ENCODE results near the gene POLE2. TPM values are rescaled to one million over a fixed set of nuclear protein-coding genes. Genes with fewer than 3 reads are reported as not detected.

The POLE2 gene
- total and polyA plus RNA-seq, 2 of the 13 experiments (the other 11 are each of a cell fraction or from before 2014, with no cell fraction given): 16.6 to 37.0 TPM

DNA sequence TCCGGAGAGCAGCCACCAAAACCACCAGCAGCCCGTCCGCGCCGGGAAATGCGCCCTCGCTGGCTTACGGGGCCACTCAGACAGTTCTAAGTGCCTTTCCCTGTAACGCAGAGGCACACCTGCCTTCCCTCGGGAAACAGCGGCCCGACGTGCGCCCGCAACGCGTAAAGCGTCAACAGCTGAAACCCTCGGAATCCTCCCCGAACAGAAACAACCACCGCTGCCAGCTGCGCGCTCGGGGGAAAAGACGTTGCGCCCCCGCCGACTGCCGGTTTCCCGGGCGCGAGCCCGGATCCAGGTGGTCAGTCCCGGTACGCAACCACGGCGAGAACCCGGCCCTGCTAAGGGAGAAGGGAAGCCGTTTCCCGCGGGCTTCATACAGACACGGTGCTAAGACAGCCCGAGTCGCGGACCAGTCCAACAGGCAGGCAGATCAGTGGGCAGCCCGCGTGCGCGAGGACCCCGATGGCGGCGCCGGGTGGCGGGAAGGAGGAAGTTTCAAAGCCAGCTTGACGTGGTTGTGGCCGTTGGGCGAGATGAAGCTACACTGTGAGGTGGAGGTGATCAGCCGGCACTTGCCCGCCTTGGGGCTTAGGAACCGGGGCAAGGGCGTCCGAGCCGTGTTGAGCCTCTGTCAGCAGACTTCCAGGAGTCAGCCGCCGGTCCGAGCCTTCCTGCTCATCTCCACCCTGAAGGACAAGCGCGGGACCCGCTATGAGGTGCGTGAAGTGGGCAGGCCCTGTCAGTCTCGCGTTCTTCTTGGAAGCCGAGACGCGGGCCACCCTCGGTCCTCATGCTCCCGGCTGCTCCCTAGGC, 89.3 kb downstream of the POLE2 start, which contains the start of gene LRR1 (continued):
- TF ChIP-seq, protein P1, sequence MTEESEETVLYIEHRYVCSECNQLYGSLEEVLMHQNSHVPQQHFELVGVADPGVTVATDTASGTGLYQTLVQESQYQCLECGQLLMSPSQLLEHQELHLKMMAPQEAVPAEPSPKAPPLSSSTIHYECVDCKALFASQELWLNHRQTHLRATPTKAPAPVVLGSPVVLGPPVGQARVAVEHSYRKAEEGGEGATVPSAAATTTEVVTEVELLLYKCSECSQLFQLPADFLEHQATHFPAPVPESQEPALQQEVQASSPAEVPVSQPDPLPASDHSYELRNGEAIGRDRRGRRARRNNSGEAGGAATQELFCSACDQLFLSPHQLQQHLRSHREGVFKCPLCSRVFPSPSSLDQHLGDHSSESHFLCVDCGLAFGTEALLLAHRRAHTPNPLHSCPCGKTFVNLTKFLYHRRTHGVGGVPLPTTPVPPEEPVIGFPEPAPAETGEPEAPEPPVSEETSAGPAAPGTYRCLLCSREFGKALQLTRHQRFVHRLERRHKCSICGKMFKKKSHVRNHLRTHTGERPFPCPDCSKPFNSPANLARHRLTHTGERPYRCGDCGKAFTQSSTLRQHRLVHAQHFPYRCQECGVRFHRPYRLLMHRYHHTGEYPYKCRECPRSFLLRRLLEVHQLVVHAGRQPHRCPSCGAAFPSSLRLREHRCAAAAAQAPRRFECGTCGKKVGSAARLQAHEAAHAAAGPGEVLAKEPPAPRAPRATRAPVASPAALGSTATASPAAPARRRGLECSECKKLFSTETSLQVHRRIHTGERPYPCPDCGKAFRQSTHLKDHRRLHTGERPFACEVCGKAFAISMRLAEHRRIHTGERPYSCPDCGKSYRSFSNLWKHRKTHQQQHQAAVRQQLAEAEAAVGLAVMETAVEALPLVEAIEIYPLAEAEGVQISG (CRISPR knock-in tag; IDR thresholded peaks at IDR 0.05): peak; percentile 87
- 0 out of 2 replicates have a peak, but pooled peaks have one; percentile 22 for TF ChIP-seq KLF6 (CRISPR knock-in tag; IDR thresholded peaks at IDR 0.05)
- TF ChIP-seq SAFB2 (CRISPR knock-in tag; IDR thresholded peaks at IDR 0.05; ENCODE audit: borderline replicate concordance, low read depth): peak; percentile 81; the same call in 1 of the 2 replicates
- no peak for TF ChIP-seq ATM (IDR thresholded peaks at IDR 0.05; ENCODE audit: borderline replicate concordance)
- TF ChIP-seq HNRNPLL (IDR thresholded peaks at IDR 0.05; ENCODE audit: low read depth, low read length, poor library complexity, severe bottlenecking): peak; percentile 99
- TF ChIP-seq, protein P2, sequence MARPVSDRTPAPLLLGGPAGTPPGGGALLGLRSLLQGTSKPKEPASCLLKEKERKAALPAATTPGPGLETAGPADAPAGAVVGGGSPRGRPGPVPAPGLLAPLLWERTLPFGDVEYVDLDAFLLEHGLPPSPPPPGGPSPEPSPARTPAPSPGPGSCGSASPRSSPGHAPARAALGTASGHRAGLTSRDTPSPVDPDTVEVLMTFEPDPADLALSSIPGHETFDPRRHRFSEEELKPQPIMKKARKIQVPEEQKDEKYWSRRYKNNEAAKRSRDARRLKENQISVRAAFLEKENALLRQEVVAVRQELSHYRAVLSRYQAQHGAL (CRISPR knock-in tag; IDR thresholded peaks at IDR 0.05; ENCODE audit: not compliant biosample characterization): no peak
- TF ChIP-seq TBP (CRISPR knock-in tag; IDR thresholded peaks at IDR 0.05): 0 out of 2 replicates have a peak, but pooled peaks have one; percentile 40
- 0 out of 2 replicates have a peak, but pooled peaks have one; percentile 69 for TF ChIP-seq NFIB (CRISPR knock-in tag; IDR thresholded peaks at IDR 0.05; ENCODE audit: borderline replicate concordance)
- TF ChIP-seq ZSCAN21 (CRISPR knock-in tag; IDR thresholded peaks at IDR 0.05; ENCODE audit: borderline replicate concordance): peak; percentile 90
- no peak for TF ChIP-seq ZNF652 (CRISPR knock-in tag; IDR thresholded peaks at IDR 0.05; ENCODE audit: borderline replicate concordance, low read depth)
- no peak for TF ChIP-seq TAF15 (IDR thresholded peaks at IDR 0.05; ENCODE audit: low read depth, low read length, poor library complexity, severe bottlenecking)
- peak; percentile 31; the same call in 1 of the 2 replicates for TF ChIP-seq ZNF572 (CRISPR knock-in tag; IDR thresholded peaks at IDR 0.05)
- no peak; the same call in 1 of the 2 replicates for TF ChIP-seq HES4 (CRISPR knock-in tag; IDR thresholded peaks at IDR 0.05; ENCODE audit: borderline replicate concordance)
- TF ChIP-seq IRX3 (CRISPR knock-in tag; IDR thresholded peaks at IDR 0.05; ENCODE audit: borderline replicate concordance, low read depth): 0 out of 2 replicates have a peak, but pooled peaks have one; percentile 15
- TF ChIP-seq KDM3A (CRISPR knock-in tag; IDR thresholded peaks at IDR 0.05; ENCODE audit: low read depth): peak; percentile 91; the same call in 1 of the 2 replicates
- TF ChIP-seq, protein P3, sequence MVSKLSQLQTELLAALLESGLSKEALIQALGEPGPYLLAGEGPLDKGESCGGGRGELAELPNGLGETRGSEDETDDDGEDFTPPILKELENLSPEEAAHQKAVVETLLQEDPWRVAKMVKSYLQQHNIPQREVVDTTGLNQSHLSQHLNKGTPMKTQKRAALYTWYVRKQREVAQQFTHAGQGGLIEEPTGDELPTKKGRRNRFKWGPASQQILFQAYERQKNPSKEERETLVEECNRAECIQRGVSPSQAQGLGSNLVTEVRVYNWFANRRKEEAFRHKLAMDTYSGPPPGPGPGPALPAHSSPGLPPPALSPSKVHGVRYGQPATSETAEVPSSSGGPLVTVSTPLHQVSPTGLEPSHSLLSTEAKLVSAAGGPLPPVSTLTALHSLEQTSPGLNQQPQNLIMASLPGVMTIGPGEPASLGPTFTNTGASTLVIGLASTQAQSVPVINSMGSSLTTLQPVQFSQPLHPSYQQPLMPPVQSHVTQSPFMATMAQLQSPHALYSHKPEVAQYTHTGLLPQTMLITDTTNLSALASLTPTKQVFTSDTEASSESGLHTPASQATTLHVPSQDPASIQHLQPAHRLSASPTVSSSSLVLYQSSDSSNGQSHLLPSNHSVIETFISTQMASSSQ (IDR thresholded peaks at IDR 0.05; ENCODE audit: low read depth): no peak
- TF ChIP-seq, protein P3 (CRISPR knock-in tag; IDR thresholded peaks at IDR 0.05; ENCODE audit: borderline replicate concordance): peak; percentile 51; the same call in 1 of the 2 replicates
- peak; percentile 83 for TF ChIP-seq HOXA3 (CRISPR knock-in tag; IDR thresholded peaks at IDR 0.05)
- TF ChIP-seq ZNF781 (CRISPR knock-in tag; IDR thresholded peaks at IDR 0.05; ENCODE audit: borderline replicate concordance, not compliant biosample characterization): peak; percentile 89
